Amniotic stem cell (primary cell): ENCODE results near the gene LYZL1.
"Not testable (repeated sequence)": the region's sequence is repeated elsewhere in the genome, so short reads cannot be mapped to it uniquely, and the experiment has no call there.

ENCODE experiments used
- DNase-seq: peaks from one replicate; lab custom pipeline; 2025; lab: John Stamatoyannopoulos, UW

The LYZL1 gene

GRCh38 chr10:29308142-29308541 is 19.3 kb downstream of the LYZL1 start:
- DNase-seq = not testable (repeated sequence)

- DNase-seq = no peak
Observed at GRCh38 chr10:29309465-29309864, 20.6 kb downstream of the LYZL1 start.

- not testable (repeated sequence) for DNase-seq
Observed at GRCh38 chr10:29310463-29310862, 21.6 kb downstream of the LYZL1 start.

- DNase-seq = no peak
Observed at GRCh38 chr10:29313071-29313470, 24.2 kb downstream of the LYZL1 start.

- DNase-seq = no peak
Observed at GRCh38 chr10:29314726-29315125, 25.9 kb downstream of the LYZL1 start.

GRCh38 chr10:29315814-29316213 is 26.9 kb downstream of the LYZL1 start:
- no peak for DNase-seq

- DNase-seq = no peak
Observed at GRCh38 chr10:29316308-29317026, 27.6 kb downstream of the LYZL1 start.

- no peak for DNase-seq
Observed at GRCh38 chr10:29317027-29317420, 28.2 kb downstream of the LYZL1 start.

- DNase-seq = no peak
Observed at GRCh38 chr10:29317423-29318021, 28.7 kb downstream of the LYZL1 start.

- not testable (repeated sequence) for DNase-seq
Observed at GRCh38 chr10:29318141-29319071, 29.5 kb downstream of the LYZL1 start.

GRCh38 chr10:29319205-29319781 is 30.4 kb downstream of the LYZL1 start:
- no peak for DNase-seq

- DNase-seq = not testable (repeated sequence)
Observed at GRCh38 chr10:29320680-29321121, 31.8 kb downstream of the LYZL1 start.

GRCh38 chr10:29321656-29322055 is 32.8 kb downstream of the LYZL1 start:
- DNase-seq = no peak

- DNase-seq = no peak
Observed at GRCh38 chr10:29322918-29323317, 34.0 kb downstream of the LYZL1 start.

- DNase-seq = no peak
Observed at GRCh38 chr10:29323367-29323766, 34.5 kb downstream of the LYZL1 start.

GRCh38 chr10:29324220-29324841 is 35.5 kb downstream of the LYZL1 start:
- DNase-seq = no peak

- DNase-seq = no peak
Observed at GRCh38 chr10:29326299-29326698, 37.4 kb downstream of the LYZL1 start.

GRCh38 chr10:29326886-29327745 is 38.2 kb downstream of the LYZL1 start:
- DNase-seq = no peak

GRCh38 chr10:29327746-29328102 is 38.9 kb downstream of the LYZL1 start:
- DNase-seq = no peak

- DNase-seq = no peak
Observed at GRCh38 chr10:29328983-29329382, 40.1 kb downstream of the LYZL1 start.

- no peak for DNase-seq
Observed at GRCh38 chr10:29329420-29329819, 40.5 kb downstream of the LYZL1 start.
